Astrocyte of the hippocampus (primary cell): Measurements from ENCODE around the gene TXNDC9.
A peak's percentile ranks its signal among the peaks of the same experiment; 100 is the strongest.
"Not testable (repeated sequence)": the region's sequence is repeated elsewhere in the genome, so short reads cannot be mapped to it uniquely, and the experiment has no call there.

Experiments
- DNase-seq: peaks from one replicate; pipeline ENCODE4 v3.0.0; 2011; ENCODE audit warnings: low read depth, low spot score

The TXNDC9 gene

GRCh38 chr2:99335911-99336803, at the start of gene TXNDC9:
Gene TXNDC9 (minus strand): TSS chr2:99336333. CDS start chr2:99333210, 3,123 bp downstream.
- DNase-seq: peak; percentile 100

GRCh38 chr2:99382143-99382542, 46.0 kb upstream of the TXNDC9 start:
- DNase-seq: no peak

GRCh38 chr2:99380376-99381010, 44.4 kb upstream of the TXNDC9 start:
- DNase-seq: peak; percentile 60

- no peak for DNase-seq
Observed at GRCh38 chr2:99377879-99378278, 41.7 kb upstream of the TXNDC9 start.

GRCh38 chr2:99376254-99376864, 40.2 kb upstream of the TXNDC9 start:
- no peak for DNase-seq

- no peak for DNase-seq
Observed at GRCh38 chr2:99374747-99375146, 38.6 kb upstream of the TXNDC9 start.

- no peak for DNase-seq
Observed at GRCh38 chr2:99373144-99373543, 37.0 kb upstream of the TXNDC9 start.

GRCh38 chr2:99368854-99369253, 32.7 kb upstream of the TXNDC9 start:
- DNase-seq: not testable (repeated sequence)

GRCh38 chr2:99365661-99366060, 29.5 kb upstream of the TXNDC9 start:
- DNase-seq: no peak

GRCh38 chr2:99356853-99357252, 20.7 kb upstream of the TXNDC9 start:
- DNase-seq: no peak

GRCh38 chr2:99354825-99355224, 18.7 kb upstream of the TXNDC9 start:
- not testable (repeated sequence) for DNase-seq

GRCh38 chr2:99354070-99354469, 17.9 kb upstream of the TXNDC9 start:
- peak; percentile 12 for DNase-seq

GRCh38 chr2:99350194-99350593, 14.1 kb upstream of the TXNDC9 start:
- no peak for DNase-seq

- no peak for DNase-seq
Observed at GRCh38 chr2:99348173-99348572, 12.0 kb upstream of the TXNDC9 start.

- DNase-seq: no peak
Observed at GRCh38 chr2:99346218-99346617, 10.1 kb upstream of the TXNDC9 start.

- DNase-seq: not testable (repeated sequence)
Observed at GRCh38 chr2:99345446-99345845, 9.3 kb upstream of the TXNDC9 start.

GRCh38 chr2:99342536-99342935, 6.4 kb upstream of the TXNDC9 start:
- DNase-seq: no peak

GRCh38 chr2:99340669-99341236, 4.6 kb upstream of the TXNDC9 start:
- DNase-seq: no peak

GRCh38 chr2:99338029-99338585, 2.0 kb upstream of the TXNDC9 start:
- peak; percentile 40 for DNase-seq

- peak; percentile 99 for DNase-seq
Observed at GRCh38 chr2:99337113-99338028, 1.2 kb upstream of the TXNDC9 start, which contains the start of gene EIF5B. Gene EIF5B (plus strand): TSS chr2:99337389. CDS start chr2:99337555, 166 bp downstream.

GRCh38 chr2:99336804-99337112, 625 bp upstream of the TXNDC9 start:
- no peak for DNase-seq
